K562 treated with DMSO at 1 percent for 12 hours (cell line): ENCODE results near the gene C10orf88. TPM values are rescaled to one million over a fixed set of nuclear protein-coding genes. Genes with fewer than 3 reads are reported as not detected.

ENCODE experiments used
- total RNA-seq: library from RNA; unstranded; fragments of 300-600 nt; gene quantifications from 2 replicates; pipeline ENCODE4 v1.2.3, GENCODE V29; 2022; ENCODE audit not compliant: insufficient read depth

C10orf88 gene
- 2.2 and 5.1 TPM in 2 replicates for total RNA-seq

GRCh38 chr10:122953902-122954730 lies at the start of gene C10orf88:
TSS of gene C10orf88 (minus strand) at chr10:122954227. CDS start at chr10:122954178, 49 bp downstream.

GRCh38 chr10:122980209-122981065 lies 26.4 kb upstream of the C10orf88 start, which contains the start of gene PSTK:
TSS of gene PSTK (plus strand) at chr10:122980401. CDS start at chr10:122980480, 79 bp downstream.

DNA sequence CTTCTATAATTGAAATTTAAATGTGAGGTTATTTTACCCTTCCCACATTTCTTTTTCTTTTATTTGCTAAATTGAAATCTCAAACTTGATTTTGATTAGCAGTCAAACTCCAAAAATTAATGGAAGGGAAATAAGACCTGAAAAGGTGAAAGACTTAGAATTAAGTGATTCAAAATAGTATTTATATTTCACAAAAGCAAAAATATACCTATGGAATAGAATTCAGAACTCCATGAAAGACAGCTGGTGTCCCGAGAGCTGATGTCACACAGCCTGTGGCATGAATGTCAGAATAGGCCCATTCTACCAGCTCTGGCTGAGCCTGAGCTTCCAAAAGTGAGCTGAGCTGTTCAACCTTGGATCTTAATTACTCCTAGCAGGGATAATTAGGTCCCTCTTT lies 43.7 kb downstream of the C10orf88 start, which contains the start of gene FAM24A:
TSS of gene FAM24A (plus strand) at position 301 of the 400 bp plus-strand sequence. CDS start 1,025 bp downstream, outside the sequence.

Other genes starting within 250 kb of the C10orf88 start
- gene CUZD1, start 108.4 kb downstream of the C10orf88 start, total RNA-seq = 1.0 TPM in 1 of 2 replicates, not detected in the other
- 8.0 and 11.3 TPM in 2 replicates for gene FAM24B, start 74.6 kb downstream of the C10orf88 start, total RNA-seq
- not detected in 2 replicates for gene FAM24A, start 43.6 kb downstream of the C10orf88 start, total RNA-seq
- gene PSTK, start 26.2 kb upstream of the C10orf88 start, total RNA-seq = 8.7 and 9.7 TPM in 2 replicates
- gene IKZF5, start 54.6 kb upstream of the C10orf88 start, total RNA-seq = 1.5 and 7.7 TPM in 2 replicates
- gene ACADSB, start 54.8 kb upstream of the C10orf88 start, total RNA-seq = 0.92 and 4.5 TPM in 2 replicates
- 15.6 and 34.9 TPM in 2 replicates for gene HMX3, start 181.7 kb upstream of the C10orf88 start, total RNA-seq
- 1.4 and 2.5 TPM in 2 replicates for gene HMX2, start 193.9 kb upstream of the C10orf88 start, total RNA-seq
- 129 and 179 TPM in 2 replicates for gene BUB3, start 200.2 kb upstream of the C10orf88 start, total RNA-seq